K562 (cell line): ENCODE results near the gene THSD8. TPM values are rescaled to one million over a fixed set of nuclear protein-coding genes. Genes with fewer than 3 reads are reported as not detected.

Source experiments
- ATAC-seq: fragments of 200-7000 bp; cut with Tn5 transposase; 3 replicates; pipeline ENCODE4 v1.9.1; 2020; ENCODE audit warnings: moderate library complexity
- BruUV-seq: library from RNA; stranded (reverse); fragments of 400-500 nt; replicated peaks from 2 replicates; lab custom pipeline; 2021; lab: Mats Ljungman, UMichigan
- CTCF ChIA-PET: fragments of 300-600 bp; formaldehyde crosslinking; extraction: SDS; loops from one replicate; lab custom pipeline; 2021; ENCODE audit warnings: low intra/inter-chr PET ratio; lab: Yijun Ruan, JAX
- POLR2A ChIA-PET: fragments of 300-600, 350-650 bp; sonication (Branson Sonifier 250); formaldehyde crosslinking; extraction: SDS; loops from one replicate; lab custom pipeline; 2021; ENCODE audit warnings: antibody characterized with exemption, inconsistent platforms; lab: Yijun Ruan, JAX
- DNase-seq, 4 experiments: peaks; one replicate each; pipeline versions ENCODE4 v3.0.0 to v3.0.0-alpha.2; 2011 to 2018; ENCODE audit warnings: low spot score in 3 of 4, mixed read lengths in 3 of 4; ENCODE audit errors: extremely low read depth in 1 of 4
- FAIRE-seq: peaks from 2 replicates; lab custom pipeline; 2011; peaks lifted over from hg19 to GRCh38; lab: Jason Lieb, UNC
- H2AFZ ChIP-seq: 2 replicates; pipeline ENCODE4 v1.6.0; 2011; ENCODE audit warnings: low read depth, low read length, control low read depth, inconsistent platforms
- H3K27ac ChIP-seq: fragments of 200-600 bp; 3 replicates; pipeline ENCODE4 v1.8.0; 2011; ENCODE audit warnings: low read depth, mild to moderate bottlenecking, control low read depth, inconsistent platforms, low read length, moderate library complexity, mixed read lengths; ENCODE audit errors: extremely low read depth
- H3K27me3 ChIP-seq, 2 experiments: fragments of 300-600 bp in 1 of 2; 2 replicates in 1 of 2; 3 replicates in 1 of 2; pipeline versions ENCODE4 v1.6.0 to v1.8.0; 2011; ENCODE audit warnings: inconsistent platforms in 2 of 2, low read length in 2 of 2, mild to moderate bottlenecking in 1 of 2, mixed read lengths in 1 of 2, moderate library complexity in 1 of 2; ENCODE audit not compliant: control insufficient read depth in 2 of 2, insufficient read depth in 2 of 2
- H3K36me3 ChIP-seq: fragments of 300-600 bp; 3 replicates; pipeline ENCODE4 v1.8.0; 2011; ENCODE audit warnings: mild to moderate bottlenecking, low read length, inconsistent platforms; ENCODE audit not compliant: control insufficient read depth, insufficient read depth
- H3K4me1 ChIP-seq, 2 experiments: fragments of 200-600 bp in 1 of 2; replicated peaks in 1 of 2; 2 replicates in 1 of 2; 3 replicates in 1 of 2; pipeline versions ENCODE4 v1.5.1 to v1.8.0; 2011; ENCODE audit warnings: inconsistent platforms in 2 of 2, low read length in 2 of 2, mild to moderate bottlenecking in 1 of 2, mixed read lengths in 1 of 2, moderate library complexity in 1 of 2; ENCODE audit not compliant: control insufficient read depth in 2 of 2, insufficient read depth in 2 of 2
- H3K4me2 ChIP-seq: 2 replicates; pipeline ENCODE4 v1.6.1; 2011; ENCODE audit warnings: low read length, control low read depth, inconsistent platforms, mixed read lengths; ENCODE audit not compliant: insufficient read depth
- H3K4me3 ChIP-seq: fragments of 200-600 bp; sonication (generic), shearing (Covaris generic); 2 replicates; pipeline ENCODE4 v1.5.1; 2016; ENCODE audit warnings: control low read depth, inconsistent platforms
- H3K79me2 ChIP-seq: fragments of 200-600 bp; 3 replicates; pipeline ENCODE4 v1.8.0; 2011; ENCODE audit warnings: low read length, inconsistent platforms; ENCODE audit not compliant: control insufficient read depth, insufficient read depth
- H3K9ac ChIP-seq, 2 experiments: 2 replicates each; pipeline versions ENCODE4 v1.6.0 to v1.6.1; 2011; ENCODE audit warnings: low read depth in 2 of 2, low read length in 2 of 2, control low read depth in 1 of 2, inconsistent platforms in 1 of 2, mild to moderate bottlenecking in 1 of 2, mixed read lengths in 1 of 2; ENCODE audit not compliant: insufficient read depth in 1 of 2
- H3K9me1 ChIP-seq: one replicate; pipeline ENCODE4 v1.6.0; 2011; ENCODE audit warnings: inconsistent platforms, mild to moderate bottlenecking, low read length, moderate library complexity; ENCODE audit not compliant: control insufficient read depth, insufficient read depth
- H3K9me3 ChIP-seq: replicated peaks from 2 replicates; pipeline ENCODE4 v1.5.1; 2011; ENCODE audit warnings: low read depth, low read length, inconsistent platforms; ENCODE audit not compliant: control insufficient read depth, insufficient read depth
- H4K20me1 ChIP-seq: replicated peaks from 2 replicates; pipeline ENCODE4 v1.6.1; 2011; ENCODE audit warnings: low read length, inconsistent platforms, mixed read lengths; ENCODE audit not compliant: control insufficient read depth, insufficient read depth
- ATF3 ChIP-seq, 2 experiments: fragments of 450-650 bp in 1 of 2; sonication (generic) in 1 of 2; formaldehyde crosslinking in 1 of 2; IDR thresholded peaks in 1 of 2; conservative IDR thresholded peaks in 1 of 2; 2 replicates each; pipeline versions ENCODE4 v1.6.1 to v1.8.1; 2016 to 2023; ENCODE audit warnings: mild to moderate bottlenecking in 2 of 2, moderate library complexity in 2 of 2, inconsistent platforms in 1 of 2, missing genetic modification reagents in 1 of 2
- CBFA2T2 ChIP-seq: fragments of 450-650 bp; conservative IDR thresholded peaks from 2 replicates; pipeline ENCODE4 v1.6.1; 2017; ENCODE audit warnings: mild to moderate bottlenecking
- CBFA2T3 ChIP-seq: fragments of 450-650 bp; IDR thresholded peaks from 2 replicates; pipeline ENCODE4 v1.6.1; 2017
- COPS2 ChIP-seq: fragments of 450-650 bp; conservative IDR thresholded peaks from 2 replicates; pipeline ENCODE4 v1.6.1; 2016; ENCODE audit warnings: mild to moderate bottlenecking, moderate library complexity
- DIDO1 ChIP-seq: fragments of 450-650 bp; IDR thresholded peaks from 2 replicates; pipeline ENCODE4 v1.6.1; 2016; ENCODE audit warnings: low read depth, missing biosample characterization, missing genetic modification characterization
- DPF2 ChIP-seq: fragments of 450-650 bp; IDR thresholded peaks from 2 replicates; pipeline ENCODE4 v1.6.1; 2016
- GATAD2A ChIP-seq: fragments of 450-650 bp; IDR thresholded peaks from 2 replicates; pipeline ENCODE4 v1.6.1; 2017
- JUN ChIP-seq, 2 experiments: sonication (generic) in 1 of 2; formaldehyde crosslinking in 1 of 2; IDR thresholded peaks; 2 replicates each; pipeline versions ENCODE4 v1.6.1 to v1.8.0; 2012 to 2022; ENCODE audit warnings: borderline replicate concordance in 2 of 2, mild to moderate bottlenecking in 2 of 2, improper control_type of control experiment in 1 of 2, low read depth in 1 of 2, low read length in 1 of 2, missing genetic modification reagents in 1 of 2
- JUND ChIP-seq, 2 experiments: IDR thresholded peaks; 2 replicates in 1 of 2; 3 replicates in 1 of 2; pipeline ENCODE4 v1.6.1; 2011; ENCODE audit warnings: borderline replicate concordance in 2 of 2, low read depth in 2 of 2, low read length in 2 of 2, improper control_type of control experiment in 1 of 2, missing biosample characterization in 1 of 2, missing genetic modification characterization in 1 of 2, missing genetic modification reagents in 1 of 2
- KAT2B ChIP-seq: IDR thresholded peaks from one replicate; pipeline ENCODE4 v1.6.1; 2012; ENCODE audit warnings: low read depth, mild to moderate bottlenecking, control low read depth, inconsistent platforms, low read length, moderate library complexity
- KDM1A ChIP-seq, 2 experiments: fragments of 450-650 bp; IDR thresholded peaks; 2 replicates each; pipeline ENCODE4 v1.6.1; 2016; ENCODE audit warnings: mild to moderate bottlenecking in 2 of 2
- RBM25 ChIP-seq: fragments of 200-400 bp; formaldehyde crosslinking; IDR thresholded peaks from 2 replicates; pipeline ENCODE4 v1.6.1; 2018; ENCODE audit warnings: low read length, low read depth, moderate library complexity; ENCODE audit not compliant: severe bottlenecking
- SRSF7 ChIP-seq: fragments of 200-400 bp; formaldehyde crosslinking; optimal IDR thresholded peaks from 2 replicates; pipeline ENCODE3; 2017; ENCODE audit warnings: mild to moderate bottlenecking, low read depth, low read length
- TAL1 ChIP-seq: fragments of 450-650 bp; IDR thresholded peaks from 2 replicates; pipeline ENCODE4 v1.6.1; 2016; ENCODE audit warnings: mild to moderate bottlenecking
- VEZF1 ChIP-seq: fragments of 200-800 bp; sonication (Bioruptor generic); IDR thresholded peaks from 2 replicates; pipeline ENCODE4 v1.6.1; 2017; ENCODE audit warnings: missing genetic modification characterization, missing compliant biosample characterization
- ZC3H4 ChIP-seq: sonication (generic); formaldehyde crosslinking; IDR thresholded peaks from 2 replicates; pipeline ENCODE4 v1.9.0; 2021; ENCODE audit warnings: missing genetic modification reagents, borderline replicate concordance
- ZFP36 ChIP-seq: fragments of 150-350 bp; IDR thresholded peaks from 2 replicates; pipeline ENCODE4 v1.6.1; 2018; ENCODE audit warnings: low read length, low read depth; ENCODE audit not compliant: partially characterized antibody
- ZNF24 ChIP-seq: fragments of 450-650 bp; IDR thresholded peaks from 2 replicates; pipeline ENCODE4 v1.6.1; 2016
- ZNF740 ChIP-seq, 3 experiments: fragments of 200-800 bp in 1 of 3; sonication (Bioruptor generic) in 1 of 3; sonication (generic) in 1 of 3; formaldehyde crosslinking in 1 of 3; IDR thresholded peaks; 2 replicates each; pipeline versions ENCODE4 v1.6.1 to v1.8.0; 2016 to 2022; ENCODE audit warnings: mild to moderate bottlenecking in 2 of 3, missing compliant biosample characterization in 2 of 3, missing genetic modification characterization in 2 of 3, missing genetic modification reagents in 1 of 3
- ZSCAN32 ChIP-seq: fragments of 450-650 bp; formaldehyde crosslinking; IDR thresholded peaks from 2 replicates; pipeline ENCODE4 v1.4.0; 2020; ENCODE audit warnings: mild to moderate bottlenecking, moderate library complexity
- WGBS: fragments of 100-300 bp; shearing (Covaris generic); methylation state at CpG from one replicate; pipeline ENCODE4 v1.1.6; 2016; ENCODE audit warnings: low coverage, mixed read lengths; ENCODE audit not compliant: insufficient coverage; ENCODE audit errors: missing lambda C conversion rate; 5-methylcytosine and 5-hydroxymethylcytosine counted together
- in situ Hi-C: fragments of 300-500 bp; cut with MboI; formaldehyde crosslinking; loops from 4 replicates; pipeline ENCODE4 v1.15.0; 2018; ENCODE audit warnings: inconsistent platforms, mixed read lengths
- intact Hi-C: fragments of 100-400 bp; cut with micrococcal nuclease; formaldehyde crosslinking; loops from 2 replicates; pipeline ENCODE4 v1.14.2; 2022
- polyA plus RNA-seq, 8 experiments: library from polyadenylated mRNA; depleted of rRNA in 4 of 8; stranded (reverse) in 5 of 8; unstranded in 3 of 8; fragments of >200 nt; fragmentation: Nextera tagmentation in 2 of 8; fragmentation: Illumina TruSeq in 1 of 8; extraction: Ambion mirVana in 2 of 8; extraction: Trizol in 1 of 8; gene quantifications; 2 replicates each; pipeline versions ENCODE4 v1.2.1 to v1.2.3, GENCODE V29; 2011 to 2014; ENCODE audit warnings: inconsistent platforms in 1 of 8, missing spikeins in 1 of 8
- total RNA-seq, 7 experiments: library from RNA; depleted of rRNA in 6 of 7; stranded (reverse); fragments of >200 nt in 6 of 7; fragmentation: Illumina TruSeq in 2 of 7; extraction: Trizol in 2 of 7; gene quantifications; 2 replicates each; pipeline versions ENCODE4 v1.2.1 to v1.2.3, GENCODE V29; 2011 to 2021; ENCODE audit warnings: low replicate concordance in 1 of 7

The THSD8 gene
- total and polyA plus RNA-seq, 9 of the 15 experiments (the other 6 are each of a cell fraction or from before 2014, with no cell fraction given) = 8.4 to 42.4 (median 19.9) TPM; not detected in 2

GRCh38 chr19:12837225-12837624 is 35.4 kb downstream of the THSD8 start:
- ATAC-seq (no peak), FAIRE-seq (peak; percentile 15), DNase-seq (peak in 3 of 4 experiments; percentile 39 to 47 (median 44))
- Histone ChIP-seq H4K20me1 (peaks cover 15% of the 10 kb centered on the region), H3K4me3 (no peak overlapping the region), H3K36me3 (peaks cover 2% of the 10 kb centered on the region; the same call in 1 of the 3 replicates), H3K27me3 (no peaks in the 10 kb centered on the region; a peak in 1 of 5 replicates), H3K9ac (no peak overlapping the region), H3K4me1 (peaks cover 53 to 72% of the 10 kb centered on the region in 2 experiments), H2AFZ (no peak overlapping the region), H3K79me2 (peaks cover 20% of the 10 kb centered on the region), H3K9me3 (no peaks in the 10 kb centered on the region), H3K27ac (no peak overlapping the region), H3K9me1 (no peaks in the 10 kb centered on the region), H3K4me2 (no peak overlapping the region)
- in situ Hi-C loops (no loop called here), intact Hi-C loops (loop anchor here (5.0 kb wide), 1 partner anchor 50 kb away; the partner anchor contains the start of gene KLF1)
- ChIA-PET POLR2A (interaction anchor here (0.9 kb wide), 1 partner anchor 70 kb away, joined by 4 read pairs; no protein-coding TSS in a partner anchor), CTCF (no interaction called here)
- BruUV-seq = no TSS peak
- WGBS = 54% methylated on average over 4 of the region's 4 CpGs
- TF ChIP-seq ZSCAN32 (CRISPR knock-in tag) (no peak), CBFA2T2 (0 out of 2 replicates have a peak, but pooled peaks have one; percentile 2), JUN (IDR thresholded peaks at IDR 0.05; ENCODE audit: borderline replicate concordance, low read depth, low read length) (0 out of 2 replicates have a peak, but pooled peaks have one; percentile 23), JUN (CRISPR knock-in tag; IDR thresholded peaks at IDR 0.05; ENCODE audit: borderline replicate concordance) (no peak), ZNF740 (CRISPR knock-in tag; IDR thresholded peaks at IDR 0.05) (no peak), ZNF740 (tag; IDR thresholded peaks at IDR 0.05) (no peak), ZFP36 (peak; percentile 60), GATAD2A (no peak), TAL1 (no peak), ZNF24 (peak; percentile 94), DPF2 (peak; percentile 45), CBFA2T3 (0 out of 2 replicates have a peak, but pooled peaks have one; percentile 13), RBM25 (peak; percentile 14), ZC3H4 (CRISPR knock-in tag) (no peak), SRSF7 (no peak), VEZF1 (CRISPR knock-in tag) (no peak), DIDO1 (tag) (no peak), JUND (IDR thresholded peaks at IDR 0.05; ENCODE audit: borderline replicate concordance, low read depth, low read length) (peak; percentile 54), JUND (tag; IDR thresholded peaks at IDR 0.05; ENCODE audit: borderline replicate concordance, low read depth, low read length) (no peak), KAT2B (no peak), COPS2 (no peak), ATF3 (IDR thresholded peaks at IDR 0.05) (peak; percentile 78), ATF3 (CRISPR knock-in tag; conservative IDR thresholded peaks at IDR 0.05) (no peak), KDM1A (IDR thresholded peaks at IDR 0.05) (peak; percentile 78 to 80)
